Breast epithelium (tissue), 4 donors: Measurements from ENCODE around the gene RHBDF1. TPM values are rescaled to one million over a fixed set of nuclear protein-coding genes. Genes with fewer than 3 reads are reported as not detected.
A peak's percentile ranks its signal among the peaks of the same experiment; 100 is the strongest.
"Not testable (repeated sequence)": the region's sequence is repeated elsewhere in the genome, so short reads cannot be mapped to it uniquely, and the experiment has no call there.

Experiments used
- DNase-seq, 2 donors: peaks; one replicate each; pipeline ENCODE4 v3.0.0-alpha.2; 2019; ENCODE audit warnings: low spot score in 2 of 2
- H3K27ac ChIP-seq, 2 donors: fragments of 200-600 bp; sonication (generic) in 1 of 2; one replicate each; pipeline ENCODE4 v1.5.1; 2016 to 2019; ENCODE audit warnings: mild to moderate bottlenecking in 1 of 2
- H3K27me3 ChIP-seq, 2 donors: fragments of 200-600 bp; sonication (generic) in 1 of 2; one replicate each; pipeline versions ENCODE4 v1.5.1 to v1.6.0; 2017 to 2019; ENCODE audit warnings: control low read depth in 1 of 2, mild to moderate bottlenecking in 1 of 2
- H3K36me3 ChIP-seq: fragments of 200-600 bp; one replicate; pipeline ENCODE4 v1.5.1; 2019
- H3K4me1 ChIP-seq, 2 donors: fragments of 200-600 bp; sonication (generic); one replicate each; pipeline ENCODE4 v1.5.1; 2016 to 2019; ENCODE audit warnings: control low read depth in 1 of 2
- H3K4me3 ChIP-seq, 3 donors: fragments of 200-600 bp; sonication (generic); 1 replicate in 2 of 3; 2 replicates in 1 of 3; pipeline ENCODE4 v1.5.1; 2016 to 2019; ENCODE audit warnings: mild to moderate bottlenecking in 3 of 3, moderate library complexity in 2 of 3
- H3K9me3 ChIP-seq, 2 donors: fragments of 200-600 bp; sonication (generic) in 1 of 2; one replicate each; pipeline ENCODE4 v1.5.1; 2016 to 2019; ENCODE audit warnings: control low read depth in 1 of 2
- CTCF ChIP-seq, 3 donors: fragments of 450-650 bp; IDR thresholded peaks; one replicate each; pipeline ENCODE4 v1.5.1; 2016 to 2017; ENCODE audit warnings: antibody characterized with exemption in 3 of 3, mild to moderate bottlenecking in 3 of 3, moderate library complexity in 3 of 3
- POLR2A ChIP-seq: fragments of 450-650 bp; IDR thresholded peaks from one replicate; pipeline ENCODE4 v1.6.1; 2016; ENCODE audit warnings: antibody characterized with exemption, mild to moderate bottlenecking, moderate library complexity
- POLR2AphosphoS5 ChIP-seq, 3 donors: sonication (generic); formaldehyde crosslinking; IDR thresholded peaks; one replicate each; pipeline ENCODE4 v1.6.1; 2017; ENCODE audit warnings: antibody characterized with exemption in 3 of 3
- intact Hi-C: fragments of 100-400 bp; cut with DNase I; formaldehyde crosslinking; loops from one replicate; pipeline ENCODE4 v1.15.1; 2023; ENCODE audit warnings: low total_unique reads
- total RNA-seq, 3 donors: library from RNA; depleted of rRNA; stranded (reverse); fragments of >200 nt; gene quantifications; one replicate each; pipeline ENCODE4 v1.1.0, GENCODE V29; 2016

Gene RHBDF1
- total RNA-seq, 3 donors from 2014 or later = 29.0 to 43.3 (median 42.6) TPM

GRCh38 chr16:53346-54236 is 18.8 kb downstream of the RHBDF1 start, which contains the start of the genes POLR3K and SNRNP25:
POLR3K (minus strand) TSS chr16:53608; CDS start chr16:53586, 22 bp downstream.
SNRNP25 (plus strand) TSS chr16:53828; CDS start chr16:54017, 189 bp downstream.
- intact Hi-C loops = no loop called here
- peak within 1 kb of the TSS; percentile 80 to 85 (median 80) for H3K4me3 ChIP-seq
- DNase-seq = peak; percentile 100
- H3K4me1 ChIP-seq = no peaks in the 10 kb centered on the region
- peak within 1 kb of the TSS; percentile 48 to 66 for H3K27ac ChIP-seq
- no peaks in the 10 kb centered on the region for H3K9me3 ChIP-seq
- no peaks in the 10 kb centered on the region for H3K27me3 ChIP-seq
- H3K36me3 ChIP-seq = peaks cover 3% of the 10 kb centered on the region
- TF ChIP-seq CTCF (IDR thresholded peaks at IDR 0.05) (no peak), POLR2AphosphoS5 (IDR thresholded peaks at IDR 0.05) (peak; percentile 20 to 65 (median 29)), POLR2A (no peak)

- no peaks in the 10 kb centered on the region for H3K36me3 ChIP-seq
- intact Hi-C loops = no loop called here
- no peak for DNase-seq
- H3K4me1 ChIP-seq = no peaks in the 10 kb centered on the region
- no peak overlapping the region for H3K27ac ChIP-seq
- no peaks in the 10 kb centered on the region for H3K27me3 ChIP-seq
- TF ChIP-seq POLR2A = no peak
- TF ChIP-seq POLR2AphosphoS5 (IDR thresholded peaks at IDR 0.05) = no peak
- TF ChIP-seq CTCF (IDR thresholded peaks at IDR 0.05) = no peak
- H3K9me3 ChIP-seq = no peaks in the 10 kb centered on the region
- no peak overlapping the region for H3K4me3 ChIP-seq
Measured at GRCh38 chr16:50769-51591, 21.5 kb downstream of the RHBDF1 start.

- H3K36me3 ChIP-seq = no peaks in the 10 kb centered on the region
- intact Hi-C loops = no loop called here
- no peaks in the 10 kb centered on the region for H3K27me3 ChIP-seq
- no peak overlapping the region for H3K4me3 ChIP-seq
- no peaks in the 10 kb centered on the region for H3K9me3 ChIP-seq
- H3K4me1 ChIP-seq = no peaks in the 10 kb centered on the region
- TF ChIP-seq POLR2AphosphoS5 (IDR thresholded peaks at IDR 0.05) = no peak
- no peak for TF ChIP-seq CTCF (IDR thresholded peaks at IDR 0.05)
- TF ChIP-seq POLR2A = no peak
- DNase-seq = peak in 1 of 2 donors; percentile 15
- H3K27ac ChIP-seq = no peak overlapping the region
Measured at GRCh38 chr16:47234-47633, 25.2 kb downstream of the RHBDF1 start.

- H3K27me3 ChIP-seq, H3K36me3 ChIP-seq, H3K4me3 ChIP-seq, H3K27ac ChIP-seq, H3K4me1 ChIP-seq, intact Hi-C loops, H3K9me3 ChIP-seq: not testable (repeated sequence)
- peak in 1 of 2 donors; percentile 9 for DNase-seq
Measured at GRCh38 chr16:46510-46909, 25.9 kb downstream of the RHBDF1 start.

GRCh38 chr16:45454-45853 is 27.0 kb downstream of the RHBDF1 start:
- Histone ChIP-seq H3K36me3 (no peaks in the 10 kb centered on the region), H3K27ac (no peak overlapping the region), H3K9me3 (no peaks in the 10 kb centered on the region), H3K4me3 (no peak overlapping the region), H3K27me3 (no peaks in the 10 kb centered on the region), H3K4me1 (no peaks in the 10 kb centered on the region)
- no peak for TF ChIP-seq POLR2A
- no peak for TF ChIP-seq CTCF (IDR thresholded peaks at IDR 0.05)
- TF ChIP-seq POLR2AphosphoS5 (IDR thresholded peaks at IDR 0.05) = no peak
- DNase-seq = peak in 1 of 2 donors; percentile 30
- intact Hi-C loops = no loop called here
